ENCODE data around the gene BTG3.
A peak's percentile ranks its signal among the peaks of the same experiment; 100 is the strongest.

Gene BTG3

DNA sequence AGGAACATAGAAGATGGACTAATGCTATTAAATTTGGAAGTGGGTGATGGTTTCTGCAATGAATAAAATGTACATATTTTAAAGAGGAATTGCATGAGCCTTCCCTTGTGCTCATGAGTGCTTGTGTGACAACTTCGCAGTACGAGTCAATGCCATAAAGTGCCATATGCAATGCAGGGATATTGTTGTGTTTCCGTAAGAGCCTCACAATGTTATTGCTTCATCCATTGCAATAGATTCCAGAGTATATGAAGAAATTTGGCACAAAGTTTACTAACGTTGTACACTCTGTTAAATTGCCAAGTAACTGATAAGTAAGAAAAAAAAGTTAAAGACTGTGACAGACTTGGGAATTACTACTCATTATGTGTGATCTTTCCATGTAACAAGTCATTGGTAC lies 22.3 kb downstream of the BTG3 start:
- no peak for DNase-seq (ENCODE audit: insufficient read length, low spot score)
- FAIRE-seq: no peak

DNA sequence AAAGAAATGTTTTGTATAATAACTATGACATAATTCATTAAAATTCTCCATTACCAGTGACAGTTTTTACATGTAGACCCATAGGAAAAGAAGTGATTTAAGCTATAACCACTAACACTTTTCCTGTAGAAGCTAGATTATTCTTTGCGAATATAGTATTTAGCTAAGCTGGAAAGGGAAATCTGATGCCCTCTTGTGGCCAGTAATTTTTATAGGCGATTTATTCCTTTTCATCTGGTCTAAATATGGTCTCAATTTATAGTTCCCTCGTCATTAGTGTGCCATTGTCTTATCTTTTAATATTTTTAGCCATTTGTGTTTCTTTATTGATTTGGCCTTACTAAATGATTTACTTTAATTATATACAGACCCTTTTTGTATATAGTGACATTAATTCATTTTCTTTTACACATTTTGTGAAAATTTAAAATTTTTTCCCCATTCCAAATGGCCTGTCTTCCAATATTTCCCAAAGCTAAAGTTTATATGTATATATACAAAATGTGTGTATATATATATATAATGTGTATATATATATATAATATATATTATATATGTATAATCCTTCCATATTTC lies 26.7 kb downstream of the BTG3 start:
- DNase-seq (ENCODE audit: insufficient read length, low spot score): peak; percentile 28
- FAIRE-seq: no peak

DNA sequence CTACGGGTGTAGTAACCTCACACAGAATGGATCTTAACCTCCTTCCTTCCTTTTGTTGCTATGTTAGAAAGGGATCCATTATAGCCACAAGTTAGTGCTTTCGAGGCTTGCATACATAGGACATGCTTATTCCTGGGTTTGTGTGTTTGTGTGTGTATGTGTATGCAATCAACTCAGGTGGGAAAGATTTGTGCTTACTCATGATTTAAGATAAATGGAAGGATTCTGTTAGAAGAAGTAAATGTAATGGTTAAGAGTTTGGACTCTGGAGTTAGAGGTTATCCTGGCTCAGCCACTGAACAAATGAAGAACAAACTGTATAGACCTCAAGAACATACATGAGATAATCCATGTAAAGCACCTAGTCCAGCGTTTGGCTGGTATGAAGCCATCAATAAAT lies 28.8 kb downstream of the BTG3 start:
- FAIRE-seq: no peak
- DNase-seq (ENCODE audit: insufficient read length, low spot score): no peak

DNA sequence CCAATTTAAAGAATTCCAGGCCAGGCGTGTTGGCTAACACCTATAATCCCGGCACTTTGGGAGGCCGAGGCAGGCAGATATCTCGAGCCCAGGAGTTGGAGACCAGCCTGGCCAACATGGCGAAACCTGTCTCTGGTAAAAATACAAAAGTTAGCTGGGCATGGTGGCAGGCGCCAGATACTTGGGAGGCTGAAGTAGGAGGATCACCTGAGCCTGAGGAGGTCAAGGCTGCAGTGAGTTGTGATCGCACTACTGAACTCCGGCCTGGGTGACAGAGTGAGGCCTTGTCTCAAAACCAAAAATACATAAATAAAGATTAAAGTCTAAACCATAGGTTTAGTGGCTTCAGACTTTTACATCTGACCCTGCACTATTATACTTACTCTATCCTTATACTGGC lies 32.4 kb downstream of the BTG3 start:
- no peak for FAIRE-seq
- DNase-seq (ENCODE audit: insufficient read length, low spot score): no peak

DNA sequence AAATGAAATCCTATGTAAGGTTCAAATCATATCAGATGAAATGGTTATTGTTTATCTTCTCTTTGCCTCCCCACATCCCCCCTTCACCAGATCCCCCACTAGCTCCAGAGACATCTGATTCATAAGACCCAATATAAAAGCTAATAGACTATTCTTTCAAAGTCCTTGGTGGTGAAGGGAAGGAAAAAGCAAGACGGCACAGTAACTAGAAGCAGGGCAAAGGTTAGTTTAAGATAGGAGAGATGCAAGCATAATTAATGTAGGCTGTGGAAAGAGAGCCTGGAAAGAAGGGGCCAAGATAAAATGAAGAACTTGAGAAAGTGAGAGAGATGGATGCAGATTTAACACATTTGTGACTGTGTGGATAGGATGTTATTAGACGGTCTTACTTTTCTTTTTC lies 33.8 kb downstream of the BTG3 start:
- DNase-seq (ENCODE audit: insufficient read length, low spot score): no peak
- no peak for FAIRE-seq

DNA sequence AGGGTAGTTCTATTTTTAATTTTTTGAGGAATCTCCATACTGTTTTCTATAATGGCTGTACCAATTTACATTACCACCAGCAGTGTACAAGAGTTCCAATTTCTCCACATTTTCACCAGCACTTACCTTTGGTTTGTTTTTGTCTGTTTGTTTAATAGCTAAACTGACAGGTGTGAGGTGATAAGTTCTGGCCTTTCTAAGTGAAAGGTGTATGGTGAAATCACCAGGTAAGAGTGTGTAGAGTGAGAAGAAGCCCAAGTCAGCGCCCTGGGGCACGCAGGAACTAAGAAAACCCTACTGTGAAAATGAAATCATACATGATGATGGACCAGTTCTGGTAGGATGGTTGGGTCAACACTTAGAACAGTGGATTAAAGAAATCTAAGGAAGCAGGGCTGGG lies 34.5 kb downstream of the BTG3 start:
- DNase-seq (ENCODE audit: insufficient read length, low spot score): no peak
- no peak for FAIRE-seq

DNA sequence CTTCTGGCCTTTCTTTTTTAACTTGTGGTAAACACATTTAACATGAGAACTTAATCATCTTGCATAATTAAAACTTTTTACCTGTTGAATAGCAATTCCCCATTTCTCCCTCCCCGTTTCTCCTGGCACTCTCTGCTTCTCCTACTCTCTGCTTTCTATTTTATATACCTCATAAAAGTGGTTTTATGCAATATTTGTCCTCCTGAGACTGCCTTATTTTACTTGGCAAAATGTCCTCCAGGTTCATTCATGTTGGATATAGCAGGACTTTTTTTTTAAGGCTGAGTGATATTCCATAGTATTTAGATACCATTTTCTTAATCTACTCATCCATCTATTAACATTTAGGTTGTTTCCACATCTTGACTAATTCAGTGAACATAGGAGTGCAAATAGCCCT lies 35.0 kb downstream of the BTG3 start:
- FAIRE-seq (no peak), DNase-seq (ENCODE audit: insufficient read length, low spot score) (no peak)

DNA sequence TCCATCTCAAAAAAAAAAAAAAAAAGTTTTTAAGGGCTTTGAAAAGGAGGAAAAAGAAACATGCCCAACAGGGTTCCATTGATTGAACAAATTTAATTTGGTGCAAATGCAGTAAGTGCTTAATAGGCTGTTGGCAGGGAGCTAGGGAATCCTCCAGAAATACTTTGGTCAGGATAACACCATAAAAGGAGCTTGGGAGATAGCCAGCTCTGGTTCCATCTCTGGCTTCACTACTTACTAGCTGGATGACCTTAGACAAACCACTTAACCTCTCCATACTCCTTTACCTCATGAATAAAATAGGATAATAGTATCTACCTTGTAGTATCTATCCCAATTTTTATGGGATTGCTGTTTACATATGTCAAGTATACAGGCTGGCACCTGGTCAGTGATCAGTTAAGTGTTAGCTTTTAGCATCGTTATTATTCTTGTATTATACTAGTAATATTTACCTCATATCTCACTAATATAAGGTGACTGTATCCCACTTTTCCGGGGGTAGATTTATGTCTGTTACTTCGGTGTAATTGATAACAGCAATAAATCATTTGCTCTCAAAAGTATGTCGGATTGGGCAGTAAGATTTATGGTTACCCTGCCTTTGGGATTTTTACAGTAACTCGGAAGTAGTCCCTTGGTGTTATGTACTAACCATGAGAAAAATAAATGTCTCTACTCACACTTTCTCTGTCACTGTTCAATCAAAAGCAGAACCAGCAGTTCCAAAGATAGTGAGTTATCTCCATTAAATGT lies 36.4 kb downstream of the BTG3 start:
- FAIRE-seq: no peak
- DNase-seq (ENCODE audit: insufficient read length, low spot score): no peak

DNA sequence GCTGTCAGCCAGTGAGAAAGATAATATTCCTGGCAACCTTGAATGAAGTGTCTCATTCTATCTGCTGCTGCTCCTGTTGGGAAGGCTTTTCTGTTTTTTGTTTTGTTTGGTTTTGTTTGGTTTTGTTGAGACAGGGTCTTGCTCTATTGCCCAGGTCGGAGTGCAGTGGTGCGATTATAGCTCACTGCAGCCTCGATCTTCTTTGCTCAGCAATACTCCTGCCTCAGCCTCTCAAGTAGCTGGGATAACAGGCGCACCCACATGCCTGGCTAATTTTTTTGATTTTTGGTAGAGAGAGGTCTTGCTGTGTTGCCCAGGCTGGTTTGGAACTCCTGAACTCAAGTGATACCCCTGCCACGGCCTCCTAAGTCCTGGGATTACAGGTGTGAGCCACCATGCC lies 37.6 kb downstream of the BTG3 start:
- FAIRE-seq (no peak), DNase-seq (ENCODE audit: insufficient read length, low spot score) (no peak)

DNA sequence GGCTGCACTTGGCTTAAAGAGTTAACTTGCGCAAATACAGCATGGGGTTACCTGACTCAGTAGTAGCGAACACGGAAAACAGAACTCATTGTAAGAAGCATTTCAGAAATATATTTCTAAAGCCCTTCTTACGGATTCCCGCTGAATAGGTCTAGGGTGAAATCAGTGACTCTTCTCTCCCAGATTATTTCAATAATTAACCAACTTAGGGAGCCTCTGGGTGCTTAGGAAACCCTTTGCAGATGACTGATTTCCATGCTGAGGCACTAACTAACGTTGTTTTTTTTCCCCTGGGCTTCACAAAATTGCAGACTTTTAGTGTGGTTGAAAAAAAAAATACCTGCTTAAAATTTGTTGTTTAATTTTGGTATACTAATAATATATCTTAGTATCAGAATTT lies 40.3 kb downstream of the BTG3 start:
- no peak for FAIRE-seq
- no peak for DNase-seq (ENCODE audit: insufficient read length, low spot score)

DNA sequence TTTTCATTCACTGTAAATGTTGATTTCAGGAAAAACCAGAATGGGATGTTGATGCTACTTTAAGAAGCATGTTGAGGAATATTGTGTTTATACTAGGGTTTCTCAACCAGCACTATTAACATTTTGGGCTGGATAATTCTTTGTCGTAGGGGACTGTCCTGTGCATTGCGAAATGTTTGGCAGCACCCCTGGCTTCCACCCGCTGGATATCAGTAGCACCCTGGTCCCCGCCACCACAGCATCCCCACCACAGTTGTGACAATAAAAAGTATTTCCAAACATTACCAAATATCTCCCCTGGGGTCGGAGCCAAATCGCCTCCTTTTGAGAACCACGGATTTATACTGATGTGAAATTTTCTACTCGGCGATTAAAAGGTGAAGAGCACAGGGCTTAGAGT lies 41.9 kb downstream of the BTG3 start:
- FAIRE-seq: no peak

DNA sequence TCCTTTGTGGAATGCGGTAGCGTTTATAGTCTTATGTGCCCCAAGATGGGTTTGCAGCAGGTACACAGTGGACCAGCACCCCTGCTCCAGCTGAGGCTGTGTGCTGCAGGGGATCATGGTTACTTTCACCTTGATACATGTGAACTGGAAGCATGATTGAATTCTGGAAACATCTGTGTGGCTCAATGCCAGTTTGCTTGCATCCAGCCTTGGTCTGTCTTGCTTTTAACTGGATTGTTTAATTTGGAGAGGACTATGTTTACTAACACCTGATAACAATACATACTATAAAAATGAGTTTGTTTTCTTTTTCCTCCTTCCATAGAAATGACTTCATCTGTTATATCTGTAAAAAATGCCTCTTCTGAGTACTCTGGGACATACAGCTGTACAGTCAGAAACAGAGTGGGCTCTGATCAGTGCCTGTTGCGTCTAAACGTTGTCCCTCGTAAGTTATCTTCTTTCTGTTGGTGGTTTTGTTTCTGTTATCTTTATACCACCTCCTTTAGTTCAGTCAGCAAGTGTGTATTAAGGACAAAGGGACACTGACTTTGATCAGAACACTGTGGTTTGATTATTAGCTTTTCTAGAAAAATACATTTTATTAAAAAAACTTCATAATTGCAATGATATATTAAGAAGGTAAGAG lies 52.2 kb downstream of the BTG3 start:
- DNase-seq (ENCODE audit: insufficient read length, low spot score) (no peak), FAIRE-seq (no peak)

More for the DNA sequence above, 41.9 kb downstream of the BTG3 start:
- DNase-seq (ENCODE audit: insufficient read length, low spot score): no peak

DNA sequence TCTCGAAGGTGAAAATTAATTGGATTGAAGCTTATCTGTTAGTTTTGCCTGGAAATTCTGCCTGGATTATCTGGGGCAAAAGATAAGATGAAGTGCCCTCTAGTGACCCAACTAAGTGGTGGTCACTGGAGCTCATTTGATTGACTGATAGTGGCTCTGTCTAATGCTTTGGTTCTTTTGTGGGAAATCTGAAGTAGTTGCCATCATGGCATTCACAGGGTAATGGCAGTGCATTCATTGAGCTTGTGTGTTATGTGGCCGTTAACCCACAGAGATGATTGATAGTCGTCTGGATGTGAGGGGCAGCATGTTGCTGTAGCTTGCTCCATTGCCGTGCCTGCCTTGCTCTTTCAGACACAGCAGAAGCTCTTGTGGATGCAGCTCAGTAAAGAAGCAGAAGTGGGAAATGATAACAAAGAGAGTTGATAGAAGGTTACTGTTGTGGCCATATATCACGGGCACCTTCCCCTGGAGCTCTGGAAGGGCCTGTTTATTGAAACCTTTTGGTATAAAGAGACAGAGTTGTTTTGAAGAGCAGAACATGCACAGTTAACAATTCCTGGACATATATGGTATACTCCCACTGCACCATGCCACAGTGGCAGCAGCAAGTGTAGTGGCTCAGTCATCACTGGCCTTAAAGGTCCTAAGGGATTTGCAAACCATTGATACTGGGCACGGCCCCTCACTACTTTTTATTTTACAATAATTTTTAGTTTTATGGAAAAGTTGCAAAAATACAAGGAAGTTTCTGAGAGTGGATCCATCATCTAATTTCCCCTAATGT lies 57.8 kb downstream of the BTG3 start:
- peak; percentile 42 for FAIRE-seq

DNA sequence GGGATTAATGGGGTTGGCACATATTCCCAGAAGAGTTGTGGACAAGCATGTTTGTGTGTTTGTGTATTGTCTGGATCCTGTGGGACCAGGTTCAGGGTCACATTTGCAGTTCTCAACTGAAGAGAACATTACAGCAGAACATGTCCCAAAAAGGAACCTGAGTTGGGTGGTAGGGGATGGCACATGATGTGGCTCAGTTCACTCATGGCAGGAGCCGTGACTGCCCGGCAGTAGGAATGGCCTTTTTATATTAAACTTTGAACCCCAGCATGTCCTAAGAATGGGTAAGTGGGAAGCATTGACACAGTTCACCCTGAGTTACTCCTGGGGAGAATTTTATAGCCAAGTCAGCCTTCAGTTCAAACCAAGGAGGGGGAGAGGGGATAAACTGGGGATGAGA lies 58.6 kb downstream of the BTG3 start:
- DNase-seq (ENCODE audit: insufficient read length, low spot score) (no peak), FAIRE-seq (no peak)

More for the DNA sequence above, 57.8 kb downstream of the BTG3 start:
- peak; percentile 24 for DNase-seq (ENCODE audit: insufficient read length, low spot score)

DNA sequence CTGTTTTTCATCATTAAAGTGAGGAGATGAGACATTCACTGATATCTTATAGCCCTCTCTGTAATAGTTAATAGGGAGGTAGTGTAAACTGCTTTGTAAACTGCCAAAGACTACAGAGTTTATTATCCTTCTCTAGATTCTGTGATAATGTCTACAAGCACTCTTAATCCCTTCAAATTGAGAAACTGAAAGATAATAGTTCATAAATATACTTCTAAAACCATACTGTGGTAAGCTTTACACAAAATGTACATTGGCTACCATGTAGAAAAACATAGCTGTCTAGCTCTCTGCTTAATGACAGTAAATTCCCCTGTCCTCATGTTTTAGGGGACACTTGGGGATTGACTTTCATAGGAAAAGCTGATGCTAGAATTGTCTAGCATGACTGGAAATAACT lies 60.3 kb downstream of the BTG3 start:
- FAIRE-seq: no peak
- no peak for DNase-seq (ENCODE audit: insufficient read length, low spot score)

DNA sequence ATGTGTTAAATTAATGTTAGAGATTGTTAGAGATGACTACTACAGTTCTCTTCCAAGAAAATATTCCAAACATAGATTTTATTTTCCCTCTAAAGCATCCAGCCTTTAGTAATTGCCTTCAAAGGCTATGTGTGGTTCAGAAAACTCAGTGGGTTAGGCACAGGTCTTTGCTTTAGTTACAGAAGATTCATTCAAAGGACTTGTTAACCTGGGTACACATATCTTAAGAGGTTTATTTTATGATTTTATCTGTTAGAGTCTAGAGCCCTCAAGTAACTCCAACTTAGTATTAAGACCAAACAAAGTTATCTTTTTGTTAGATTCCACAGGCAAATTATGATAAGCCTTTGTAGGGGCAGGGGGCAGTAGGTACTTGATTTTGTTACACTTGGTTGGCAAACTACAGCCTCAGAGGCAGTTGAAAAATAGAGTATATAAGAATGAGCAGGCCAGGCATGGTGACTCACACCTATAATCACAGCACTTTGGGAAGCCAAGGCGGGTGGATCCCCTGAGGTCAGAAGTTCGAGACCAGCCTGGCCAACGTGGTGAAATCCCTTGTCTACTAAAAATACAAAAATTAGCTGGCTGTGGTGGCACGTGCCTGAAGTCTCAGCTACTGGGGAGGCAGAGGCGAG lies 61.9 kb downstream of the BTG3 start:
- DNase-seq (ENCODE audit: insufficient read length, low spot score): no peak
- no peak for FAIRE-seq

DNA sequence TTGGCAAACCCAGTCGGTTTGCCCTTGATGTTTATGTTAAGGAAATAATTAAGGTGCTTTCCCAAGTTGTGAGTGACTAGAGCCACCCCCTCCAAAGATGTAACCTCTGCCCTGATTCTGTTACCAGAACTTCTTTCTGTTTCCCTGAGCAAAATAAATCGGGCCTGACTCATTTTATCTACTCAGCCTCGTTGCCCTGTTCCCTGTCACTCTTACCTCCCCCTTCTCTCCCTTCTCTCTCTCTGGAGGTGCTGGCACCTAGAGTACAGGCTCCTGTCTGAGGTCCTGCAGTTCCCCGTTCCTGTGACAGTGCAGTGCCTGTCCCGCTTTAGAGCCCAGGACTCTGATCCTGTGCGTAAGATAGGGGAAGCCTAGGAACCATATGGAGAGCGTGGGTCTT lies 64.4 kb downstream of the BTG3 start:
- DNase-seq (ENCODE audit: insufficient read length, low spot score): no peak
- no peak for FAIRE-seq

DNA sequence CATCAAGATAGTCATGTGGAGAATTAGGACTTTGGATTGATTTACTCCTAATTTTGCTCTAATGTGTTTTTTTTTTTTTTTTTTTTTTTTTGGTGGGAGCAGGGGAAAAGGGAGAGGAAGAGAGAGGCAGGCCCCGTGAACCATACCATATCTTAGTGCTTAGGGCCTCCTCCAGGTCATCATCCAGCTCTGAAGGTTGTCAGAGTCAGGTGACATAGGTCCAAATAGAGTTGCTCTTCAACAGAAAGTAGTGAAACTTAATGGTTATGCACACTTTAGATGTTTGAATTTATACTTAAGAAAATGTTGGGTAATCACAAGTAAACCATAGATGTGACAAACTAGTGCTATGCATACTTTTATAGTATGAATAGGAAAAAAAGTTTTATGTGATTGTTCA lies 67.7 kb downstream of the BTG3 start:
- FAIRE-seq (no peak), DNase-seq (ENCODE audit: insufficient read length, low spot score) (no peak)
